ENCODE measurements around the gene CLDN11.
A peak's percentile ranks its signal among the peaks of the same experiment; 100 is the strongest.

The CLDN11 gene

DNA sequence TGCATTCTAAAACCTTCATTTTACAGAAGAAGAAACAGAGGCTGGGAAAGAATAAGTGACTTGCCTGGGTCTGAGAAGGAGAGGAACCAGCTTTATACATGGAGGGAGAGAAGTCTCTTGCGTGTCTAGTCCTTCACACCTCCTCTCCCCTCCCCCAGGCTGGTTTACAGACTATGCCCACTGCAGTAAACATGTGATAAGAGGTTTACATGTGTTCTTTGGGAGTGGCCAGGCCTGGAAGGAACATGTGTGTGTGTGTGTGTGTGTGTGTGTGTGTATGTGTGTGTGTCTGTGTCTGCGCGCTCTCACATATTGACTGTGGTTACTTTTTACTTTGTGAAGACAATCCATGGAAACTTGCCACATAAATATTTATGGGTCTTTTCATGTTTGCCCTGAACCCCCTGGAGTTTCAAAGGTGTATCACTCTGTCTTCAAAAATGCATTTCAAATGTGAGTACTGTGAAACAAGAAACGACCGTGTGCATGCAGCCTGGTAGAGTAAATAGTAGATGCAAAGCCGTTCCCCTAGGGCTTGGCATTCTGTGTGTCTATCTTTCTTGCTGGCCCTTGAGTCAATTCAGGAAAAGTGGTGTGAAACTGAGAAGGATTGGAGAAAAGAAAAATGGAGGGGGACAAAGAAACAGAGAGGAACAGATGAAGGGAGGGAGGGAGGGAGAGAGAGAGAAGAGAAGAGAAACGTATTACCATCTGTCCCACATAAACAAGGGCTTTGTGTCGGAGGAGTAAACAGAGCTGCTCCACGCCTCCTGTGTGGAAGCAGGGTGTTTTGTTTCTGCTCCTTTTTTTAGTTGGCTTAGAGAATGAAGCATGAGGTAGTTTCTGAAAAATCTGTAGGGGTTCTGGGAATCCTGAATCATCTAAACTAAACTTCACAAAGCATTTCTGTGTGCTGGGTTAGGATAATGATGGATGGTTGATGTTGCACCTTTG, 51.7 kb downstream of the CLDN11 start:
- DNase-seq (ENCODE audit: low read depth): no peak

DNA sequence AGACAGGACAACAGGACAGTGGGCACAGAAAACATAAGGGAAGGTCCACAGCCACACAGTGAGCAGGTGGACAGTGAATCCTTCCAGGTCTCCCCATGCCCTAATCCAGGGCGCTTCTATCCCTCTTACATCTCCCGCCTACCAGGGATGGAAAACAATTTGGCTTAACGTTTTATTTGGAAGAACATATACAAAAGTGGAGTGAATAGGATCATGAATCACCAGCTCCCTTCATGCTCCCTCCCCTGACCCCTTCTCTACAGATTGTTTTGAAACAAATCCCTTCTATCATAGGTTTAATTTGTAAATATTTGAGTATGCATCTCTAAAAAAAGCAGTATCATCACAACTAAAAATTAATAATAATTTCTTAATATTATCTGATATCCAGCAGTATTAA, 52.5 kb downstream of the CLDN11 start:
- no peak for DNase-seq (ENCODE audit: low read depth)

DNA sequence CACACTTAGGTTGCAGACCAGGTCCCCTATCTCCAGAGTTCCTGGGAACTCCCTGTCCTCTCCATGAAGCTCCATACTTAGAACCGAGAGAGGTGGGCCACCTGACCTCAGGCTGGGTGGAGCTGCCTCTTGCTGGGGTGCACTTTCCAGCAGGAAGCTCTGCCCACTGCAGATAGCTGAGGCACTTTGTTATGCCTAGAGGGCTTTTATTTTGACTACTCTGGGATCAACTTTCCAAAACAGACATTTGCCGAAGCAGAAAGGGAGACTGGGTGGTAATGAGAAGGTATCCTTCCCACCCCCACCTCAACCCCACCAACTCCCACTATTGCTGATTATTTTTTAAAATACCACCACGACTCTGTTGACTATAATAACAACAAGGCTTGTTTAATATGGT, 54.7 kb downstream of the CLDN11 start:
- DNase-seq (ENCODE audit: low read depth): no peak

DNA sequence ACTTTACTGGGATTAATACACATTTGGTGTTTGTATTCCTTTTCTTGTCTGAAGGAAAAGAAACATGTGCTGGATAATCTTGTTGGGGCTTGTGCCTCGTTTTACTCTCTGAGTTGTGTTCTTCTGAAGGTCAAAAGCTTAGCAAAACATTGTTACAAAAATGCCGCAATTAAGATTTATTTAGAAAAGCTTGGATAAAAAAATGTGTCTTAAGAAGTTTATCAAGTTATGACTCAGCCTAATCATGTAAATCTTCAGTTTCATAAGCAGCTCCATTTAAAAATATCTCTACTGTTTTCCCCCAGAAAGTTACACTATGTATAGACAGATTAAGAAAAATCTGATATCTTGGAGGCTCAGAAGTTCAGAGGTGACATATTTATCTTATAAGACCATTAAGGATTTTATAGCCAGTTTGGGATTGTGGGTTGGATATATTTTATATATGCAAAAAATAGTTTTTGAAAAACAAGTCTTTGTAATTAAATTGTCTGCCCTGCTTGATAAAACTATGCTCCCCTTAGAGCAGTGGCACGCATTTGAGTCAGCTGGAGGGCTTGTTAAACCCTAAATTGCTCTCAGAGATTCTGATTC, 56.5 kb downstream of the CLDN11 start:
- no peak for DNase-seq (ENCODE audit: low read depth)

DNA sequence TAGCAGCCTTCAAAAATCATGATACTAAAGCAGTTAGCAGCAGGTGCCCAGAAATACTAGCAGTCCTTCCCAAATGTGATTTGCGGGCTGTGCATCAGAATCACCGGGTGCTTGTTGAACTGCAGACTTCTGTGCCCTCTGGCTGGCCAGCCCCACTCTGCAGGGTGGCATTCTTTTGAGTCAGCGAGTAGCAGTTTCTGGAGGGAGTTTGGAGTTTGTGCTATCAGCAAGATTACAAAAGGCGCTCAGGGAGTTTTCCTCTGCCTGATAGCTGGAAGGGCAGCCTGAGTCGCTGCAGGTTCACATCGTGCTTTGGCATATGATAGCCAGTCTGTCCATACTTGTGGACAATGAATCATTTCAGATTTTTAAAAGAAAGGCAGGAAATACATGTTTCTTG, 57.6 kb downstream of the CLDN11 start:
- DNase-seq (ENCODE audit: low read depth): no peak

DNA sequence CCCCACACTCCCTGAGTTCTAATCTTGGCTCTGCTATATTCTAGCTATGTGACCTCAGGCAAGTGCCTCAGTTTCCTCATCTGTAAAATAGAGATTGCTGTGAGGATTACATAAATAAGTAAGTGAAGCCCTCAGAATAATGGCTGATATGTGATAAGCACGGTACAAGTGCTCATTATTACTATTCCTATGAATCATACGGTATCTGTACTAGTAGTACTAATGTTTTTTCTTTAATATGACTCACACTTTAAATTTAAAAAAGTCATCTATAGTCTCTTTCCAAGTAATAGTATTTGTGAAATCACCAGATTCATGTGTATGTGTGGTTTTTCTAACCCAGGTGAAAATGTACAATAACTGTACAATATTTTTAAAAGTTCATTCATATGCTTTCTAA, 58.7 kb downstream of the CLDN11 start:
- DNase-seq (ENCODE audit: low read depth): no peak

DNA sequence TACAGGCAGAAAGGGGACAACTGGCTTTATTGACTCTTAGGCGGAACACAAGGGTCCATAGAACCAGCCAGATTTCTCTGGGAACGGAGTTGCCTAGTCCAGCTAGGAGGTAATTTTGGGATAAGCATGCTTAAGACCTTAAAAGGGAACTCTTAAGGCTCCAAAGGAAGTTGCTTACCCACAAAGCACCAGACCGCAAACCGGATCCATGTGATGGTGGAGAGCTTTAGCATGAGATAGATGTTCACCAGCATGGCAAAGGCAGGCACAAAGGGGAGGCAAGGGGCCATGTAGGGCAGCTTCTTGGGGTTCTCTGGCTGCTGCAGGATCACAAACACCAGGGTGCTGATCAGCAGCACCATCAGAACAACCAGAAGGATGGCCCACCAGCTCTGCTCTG, 61.4 kb downstream of the CLDN11 start:
- DNase-seq (ENCODE audit: low read depth): peak; percentile 64

DNA sequence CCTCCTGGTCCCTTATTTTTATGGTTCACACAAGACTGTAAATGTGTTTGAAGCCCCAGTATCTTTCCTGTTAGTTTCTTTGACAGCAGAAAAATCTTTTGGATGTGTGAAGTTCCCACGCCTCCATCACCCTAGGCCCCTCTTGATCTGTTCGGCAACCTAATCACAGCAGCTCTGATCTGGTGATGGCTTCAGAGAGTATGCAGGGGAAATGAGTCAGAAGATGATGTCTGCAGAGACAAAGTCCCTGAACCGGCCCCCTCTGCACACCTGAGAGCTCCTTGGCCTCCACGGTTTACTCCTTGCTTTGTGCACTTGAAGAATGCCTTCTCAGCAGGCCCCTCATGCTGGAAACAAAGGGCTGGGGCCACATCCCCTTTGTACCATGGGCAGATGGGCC, 63.5 kb downstream of the CLDN11 start:
- DNase-seq (ENCODE audit: low read depth): no peak

DNA sequence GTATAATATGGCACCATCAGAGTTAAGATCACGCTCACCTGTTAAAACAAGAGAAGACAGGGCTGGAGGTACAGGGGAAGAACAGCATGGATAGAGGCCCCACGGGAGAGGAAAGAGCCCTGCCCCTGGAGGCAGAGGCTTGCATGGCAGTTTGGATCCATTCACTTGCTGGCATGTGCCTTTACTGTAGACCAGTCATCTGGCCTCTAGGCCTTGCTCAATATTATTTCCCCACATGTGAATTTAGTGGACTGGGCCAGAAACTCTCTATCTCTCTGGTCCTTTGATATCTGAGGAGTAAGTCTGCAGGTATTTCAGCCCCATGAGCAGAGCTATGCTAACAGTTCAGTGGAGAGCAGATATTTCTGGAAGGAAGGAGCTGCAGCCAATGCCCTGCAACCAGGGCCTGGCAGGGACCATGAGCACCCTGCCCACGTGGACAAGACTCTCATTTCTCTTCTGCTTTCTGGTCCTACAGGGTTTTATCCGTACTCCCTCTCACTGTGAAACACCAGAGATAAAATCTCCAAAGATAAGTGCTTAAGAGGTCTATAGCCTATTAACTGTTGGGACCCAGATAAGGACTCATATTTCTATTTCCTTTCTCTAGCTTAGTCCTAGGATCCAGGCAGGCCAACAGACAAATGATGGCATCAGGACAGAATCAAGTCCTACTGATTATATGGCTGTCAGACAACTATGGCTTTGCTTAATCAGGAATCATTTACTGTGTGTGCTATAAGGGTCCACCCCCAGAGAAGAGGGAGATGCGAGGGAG, 65.0 kb downstream of the CLDN11 start:
- DNase-seq (ENCODE audit: low read depth): no peak
